Measurements from ENCODE around the gene PTPN9. TPM values are rescaled to one million over a fixed set of nuclear protein-coding genes. Genes with fewer than 3 reads are reported as not detected.

Gene PTPN9
- total RNA-seq, 1 donor from 2014 or later = 36.2 TPM

GRCh38 chr15:75597667-75598341, 18.7 kb upstream of the PTPN9 start:
- H3K27me3 Mint-ChIP-seq (ENCODE audit: low read depth) = no peaks in the 10 kb centered on the region
- H3K4me3 Mint-ChIP-seq = no peak overlapping the region
- peak; percentile 33 for TF ChIP-seq CTCF (IDR thresholded peaks at IDR 0.05; ENCODE audit: unreplicated experiment)
- peaks cover 26% of the 10 kb centered on the region for H3K36me3 Mint-ChIP-seq
- no peaks in the 10 kb centered on the region for H3K4me1 Mint-ChIP-seq
- no peaks in the 10 kb centered on the region for H3K9me3 Mint-ChIP-seq
- DNase-seq (ENCODE audit: low spot score in 2 of 2, unreplicated experiment in 2 of 2) = no peak
- H3K27ac Mint-ChIP-seq = no peak overlapping the region

GRCh38 chr15:75596703-75597345, 17.7 kb upstream of the PTPN9 start:
- Mint-ChIP-seq H3K27me3 (ENCODE audit: low read depth) (no peaks in the 10 kb centered on the region), H3K4me3 (no peak overlapping the region), H3K4me1 (no peaks in the 10 kb centered on the region), H3K36me3 (peaks cover 28% of the 10 kb centered on the region), H3K9me3 (no peaks in the 10 kb centered on the region), H3K27ac (no peak overlapping the region)
- TF ChIP-seq CTCF (IDR thresholded peaks at IDR 0.05; ENCODE audit: unreplicated experiment) = no peak
- DNase-seq (ENCODE audit: low spot score in 2 of 2, unreplicated experiment in 2 of 2) = no peak

GRCh38 chr15:75594276-75594675, 15.2 kb upstream of the PTPN9 start:
- Mint-ChIP-seq H3K27me3 (ENCODE audit: low read depth) (no peaks in the 10 kb centered on the region), H3K9me3 (no peaks in the 10 kb centered on the region), H3K36me3 (peaks cover 32% of the 10 kb centered on the region), H3K4me3 (no peak overlapping the region), H3K27ac (no peak overlapping the region), H3K4me1 (no peaks in the 10 kb centered on the region)
- DNase-seq (ENCODE audit: low spot score in 2 of 2, unreplicated experiment in 2 of 2) = no peak
- no peak for TF ChIP-seq CTCF (IDR thresholded peaks at IDR 0.05; ENCODE audit: unreplicated experiment)

GRCh38 chr15:75591655-75592364, 12.7 kb upstream of the PTPN9 start:
- DNase-seq (ENCODE audit: low spot score in 2 of 2, unreplicated experiment in 2 of 2) = no peak
- no peak overlapping the region for H3K4me3 Mint-ChIP-seq
- H3K27ac Mint-ChIP-seq = no peak overlapping the region
- no peaks in the 10 kb centered on the region for H3K4me1 Mint-ChIP-seq
- no peaks in the 10 kb centered on the region for H3K27me3 Mint-ChIP-seq (ENCODE audit: low read depth)
- H3K36me3 Mint-ChIP-seq = peaks cover 29% of the 10 kb centered on the region
- H3K9me3 Mint-ChIP-seq = no peaks in the 10 kb centered on the region
- no peak for TF ChIP-seq CTCF (IDR thresholded peaks at IDR 0.05; ENCODE audit: unreplicated experiment)

- H3K9me3 Mint-ChIP-seq = no peaks in the 10 kb centered on the region
- H3K27me3 Mint-ChIP-seq (ENCODE audit: low read depth) = no peaks in the 10 kb centered on the region
- no peak overlapping the region for H3K27ac Mint-ChIP-seq
- no peak for DNase-seq (ENCODE audit: low spot score in 2 of 2, unreplicated experiment in 2 of 2)
- no peaks in the 10 kb centered on the region for H3K4me1 Mint-ChIP-seq
- TF ChIP-seq CTCF (IDR thresholded peaks at IDR 0.05; ENCODE audit: unreplicated experiment) = no peak
- peaks cover 24% of the 10 kb centered on the region for H3K36me3 Mint-ChIP-seq
- H3K4me3 Mint-ChIP-seq = no peak overlapping the region
Measured at GRCh38 chr15:75590239-75590638, 11.1 kb upstream of the PTPN9 start.

Measured in mesothelial cell of epicardium (in vitro differentiated cells).